Tibial nerve (tissue), 4 donors: ENCODE measurements around the gene INF2.

Experiments used
- CTCF ChIP-seq, 5 experiments: fragments of 200-600 bp in 3 of 5; fragments of 450-650 bp in 2 of 5; sonication (generic) in 3 of 5; IDR thresholded peaks; one replicate each; pipeline ENCODE4 v1.5.1; 2016 to 2019; ENCODE audit warnings: antibody characterized with exemption in 5 of 5, mild to moderate bottlenecking in 3 of 5, moderate library complexity in 2 of 5
- EP300 ChIP-seq, 2 donors: sonication (generic); formaldehyde crosslinking; IDR thresholded peaks; one replicate each; pipeline ENCODE4 v1.6.1; 2017; ENCODE audit warnings: antibody characterized with exemption in 2 of 2, mild to moderate bottlenecking in 1 of 2
- POLR2A ChIP-seq, 2 donors: fragments of 450-650 bp; IDR thresholded peaks; one replicate each; pipeline ENCODE4 v1.6.1; 2017; ENCODE audit warnings: antibody characterized with exemption in 2 of 2, mild to moderate bottlenecking in 2 of 2, moderate library complexity in 2 of 2

DNA sequence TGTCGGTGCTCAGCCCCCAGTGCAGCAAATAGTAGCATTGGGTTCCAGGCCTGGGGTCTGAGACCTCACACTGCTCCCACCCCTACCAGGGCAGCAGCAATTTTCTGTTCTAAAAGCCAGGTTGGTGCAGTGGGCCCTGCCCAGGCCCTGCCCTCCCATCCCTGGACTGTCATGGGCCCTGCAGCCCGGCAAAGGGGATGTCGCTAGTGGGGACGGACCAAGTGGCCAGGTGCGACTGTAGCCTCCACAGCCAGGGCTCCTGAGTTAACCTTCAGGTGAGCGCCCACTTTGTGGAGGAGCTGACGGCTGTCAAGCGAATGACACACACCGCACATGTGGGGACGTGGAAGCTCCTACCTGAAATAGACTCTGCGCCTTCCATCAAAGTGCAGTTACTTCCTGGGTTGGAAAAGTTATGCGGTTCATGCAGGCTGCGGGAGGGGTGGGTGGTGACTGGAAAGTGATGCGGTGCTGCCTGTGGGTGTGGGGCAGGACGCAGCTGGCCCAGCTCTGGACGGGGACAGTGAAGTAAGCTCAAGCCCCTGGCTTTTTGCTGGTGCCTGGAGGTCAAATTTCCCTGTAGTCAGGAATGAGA lies 1.5 kb downstream of the INF2 start:
- TF ChIP-seq CTCF (IDR thresholded peaks at IDR 0.05) (no peak), POLR2A (IDR thresholded peaks at IDR 0.05) (no peak), EP300 (IDR thresholded peaks at IDR 0.05) (no peak)
